ENCODE results near the gene KIF12. TPM values are rescaled to one million over a fixed set of nuclear protein-coding genes. Genes with fewer than 3 reads are reported as not detected.

KIF12 gene
- total and polyA plus RNA-seq, 2 of the 13 experiments (the other 11 are each of a cell fraction or from before 2014, with no cell fraction given), result 1.8 to 12.5 TPM

GRCh38 chr9:114082017-114082762 is 16.9 kb downstream of the KIF12 start (continued):
- TF ChIP-seq ZNF263 (CRISPR knock-in tag; IDR thresholded peaks at IDR 0.05) (0 out of 2 replicates have a peak, but pooled peaks have one; percentile 50), KDM5A (IDR thresholded peaks at IDR 0.05; ENCODE audit: borderline replicate concordance, low read length) (no peak), ZNF710 (CRISPR knock-in tag; IDR thresholded peaks at IDR 0.05; ENCODE audit: borderline replicate concordance) (peak; percentile 47), PAF1 (CRISPR knock-in tag; IDR thresholded peaks at IDR 0.05) (no peak), KDM2A (CRISPR knock-in tag; IDR thresholded peaks at IDR 0.05; ENCODE audit: borderline replicate concordance, low read depth) (peak; percentile 73; the same call in 1 of the 2 replicates), ZNF576 (CRISPR knock-in tag; IDR thresholded peaks at IDR 0.05) (no peak), ZNF121 (CRISPR knock-in tag; IDR thresholded peaks at IDR 0.05) (no peak), ZNF383 (CRISPR knock-in tag; IDR thresholded peaks at IDR 0.05; ENCODE audit: borderline replicate concordance) (no peak), ZFP41 (CRISPR knock-in tag; IDR thresholded peaks at IDR 0.05; ENCODE audit: borderline replicate concordance) (no peak), MTERF4 (CRISPR knock-in tag; IDR thresholded peaks at IDR 0.05) (0 out of 2 replicates have a peak, but pooled peaks have one; percentile 43), CAMTA2 (CRISPR knock-in tag; IDR thresholded peaks at IDR 0.05; ENCODE audit: borderline replicate concordance) (no peak), ISX (CRISPR knock-in tag; conservative IDR thresholded peaks at IDR 0.05) (no peak), ZEB1 (IDR thresholded peaks at IDR 0.05; ENCODE audit: insufficient replicate concordance, low read depth) (no peak), KMT2B (CRISPR knock-in tag; IDR thresholded peaks at IDR 0.05) (peak; percentile 72; the same call in 1 of the 2 replicates), ARNT2 (CRISPR knock-in tag; IDR thresholded peaks at IDR 0.05; ENCODE audit: low read depth) (no peak; the same call in 1 of the 2 replicates), ZNF274 (CRISPR knock-in tag; IDR thresholded peaks at IDR 0.05) (peak; percentile 87; the same call in 1 of the 2 replicates), HES4 (CRISPR knock-in tag; IDR thresholded peaks at IDR 0.05; ENCODE audit: borderline replicate concordance) (no peak), PCBP2 (optimal IDR thresholded peaks at IDR 0.05; ENCODE audit: low read depth, low read length, poor library complexity, severe bottlenecking) (no peak), NFYC (CRISPR knock-in tag; IDR thresholded peaks at IDR 0.05) (peak; percentile 67), ZNF160 (CRISPR knock-in tag; IDR thresholded peaks at IDR 0.05) (no peak; the same call in 1 of the 2 replicates), ZNF34 (CRISPR knock-in tag; IDR thresholded peaks at IDR 0.05; ENCODE audit: borderline replicate concordance) (peak; percentile 70; the same call in 1 of the 2 replicates), ZUFSP (CRISPR knock-in tag; IDR thresholded peaks at IDR 0.05; ENCODE audit: borderline replicate concordance) (no peak), ELK4 (CRISPR knock-in tag; IDR thresholded peaks at IDR 0.05; ENCODE audit: borderline replicate concordance) (no peak)
